ENCODE measurements around the gene PDE4D.

The PDE4D gene

DNA sequence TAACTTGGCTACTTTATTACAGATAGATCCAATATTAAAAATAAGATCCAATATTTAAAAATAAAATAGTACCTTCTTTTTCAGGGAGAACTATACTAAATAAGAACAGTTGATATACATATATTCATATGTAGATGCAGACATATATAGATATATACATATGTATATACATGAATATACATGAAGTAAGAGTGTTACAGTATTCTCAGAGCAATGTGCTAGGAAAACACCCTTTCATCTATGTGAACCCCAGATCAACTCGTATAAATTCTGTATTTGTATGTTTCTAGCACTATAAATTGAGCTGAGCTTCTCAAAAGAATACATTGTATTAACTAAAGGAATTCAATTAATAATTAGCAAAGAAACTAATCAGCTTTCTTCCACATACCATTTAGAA lies 287.6 kb downstream of the PDE4D start:
- Histone ChIP-seq H3K9me3 (replicated peaks; ENCODE audit: insufficient read depth, low read length) (no peaks in the 10 kb centered on the region), H3K4me2 (ENCODE audit: low read depth, low read length) (no peak overlapping the region), H3K9ac (ENCODE audit: low read length) (no peak overlapping the region), H3K9me2 (replicated peaks; ENCODE audit: insufficient read depth, low read length) (no peaks in the 10 kb centered on the region), H3F3A (ENCODE audit: insufficient read depth, low read length) (no peaks in the 10 kb centered on the region), H3K27ac (ENCODE audit: low read length) (no peak overlapping the region), H2AFZ (ENCODE audit: low read length) (no peak overlapping the region), H3K27me3 (replicated peaks; ENCODE audit: insufficient read depth, low read length) (no peaks in the 10 kb centered on the region), H3K4me1 (ENCODE audit: low read length) (no peaks in the 10 kb centered on the region), H3K36me3 (replicated peaks; ENCODE audit: insufficient read depth, low read length) (no peaks in the 10 kb centered on the region), H4K20me1 (ENCODE audit: insufficient read depth, low read length) (no peaks in the 10 kb centered on the region), H3K79me2 (ENCODE audit: low read length) (no peaks in the 10 kb centered on the region), H3K4me3 (ENCODE audit: low read length) (no peak overlapping the region)
- TF ChIP-seq EZH2 (optimal IDR thresholded peaks at IDR 0.05; ENCODE audit: low read depth, low read length): no peak
- TF ChIP-seq, protein P1, sequence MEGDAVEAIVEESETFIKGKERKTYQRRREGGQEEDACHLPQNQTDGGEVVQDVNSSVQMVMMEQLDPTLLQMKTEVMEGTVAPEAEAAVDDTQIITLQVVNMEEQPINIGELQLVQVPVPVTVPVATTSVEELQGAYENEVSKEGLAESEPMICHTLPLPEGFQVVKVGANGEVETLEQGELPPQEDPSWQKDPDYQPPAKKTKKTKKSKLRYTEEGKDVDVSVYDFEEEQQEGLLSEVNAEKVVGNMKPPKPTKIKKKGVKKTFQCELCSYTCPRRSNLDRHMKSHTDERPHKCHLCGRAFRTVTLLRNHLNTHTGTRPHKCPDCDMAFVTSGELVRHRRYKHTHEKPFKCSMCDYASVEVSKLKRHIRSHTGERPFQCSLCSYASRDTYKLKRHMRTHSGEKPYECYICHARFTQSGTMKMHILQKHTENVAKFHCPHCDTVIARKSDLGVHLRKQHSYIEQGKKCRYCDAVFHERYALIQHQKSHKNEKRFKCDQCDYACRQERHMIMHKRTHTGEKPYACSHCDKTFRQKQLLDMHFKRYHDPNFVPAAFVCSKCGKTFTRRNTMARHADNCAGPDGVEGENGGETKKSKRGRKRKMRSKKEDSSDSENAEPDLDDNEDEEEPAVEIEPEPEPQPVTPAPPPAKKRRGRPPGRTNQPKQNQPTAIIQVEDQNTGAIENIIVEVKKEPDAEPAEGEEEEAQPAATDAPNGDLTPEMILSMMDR (IDR thresholded peaks at IDR 0.05; ENCODE audit: low read length): no peak
- TF ChIP-seq EZH2phosphoT487 (IDR thresholded peaks at IDR 0.05; ENCODE audit: low read length): no peak
- no peak for DNase-seq

DNA sequence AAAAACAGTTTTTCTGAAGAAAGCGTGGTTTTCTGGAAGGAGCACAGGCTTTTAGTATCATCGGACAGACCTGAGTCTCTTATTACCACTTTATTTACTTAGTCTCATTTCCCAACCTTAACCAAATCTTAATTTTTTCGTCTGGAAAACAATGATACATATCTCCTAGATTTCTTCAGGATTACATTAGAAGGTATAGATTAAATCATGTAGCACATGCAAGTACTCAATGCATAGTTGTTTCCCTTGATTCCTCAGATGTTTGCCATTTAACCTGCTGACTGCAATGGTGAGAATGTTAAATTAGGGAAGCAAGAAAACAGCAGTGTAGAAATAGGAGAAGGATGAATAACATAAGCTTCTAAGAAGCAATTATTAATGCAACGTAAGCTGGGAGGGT lies 289.4 kb downstream of the PDE4D start:
- no peaks in the 10 kb centered on the region for H3K79me2 ChIP-seq (ENCODE audit: low read length)
- no peaks in the 10 kb centered on the region for H4K20me1 ChIP-seq (ENCODE audit: insufficient read depth, low read length)
- H3K9ac ChIP-seq (ENCODE audit: low read length): no peak overlapping the region
- TF ChIP-seq EZH2phosphoT487 (IDR thresholded peaks at IDR 0.05; ENCODE audit: low read length) (no peak), EZH2 (optimal IDR thresholded peaks at IDR 0.05; ENCODE audit: low read depth, low read length) (no peak)
- TF ChIP-seq, protein P1 (IDR thresholded peaks at IDR 0.05; ENCODE audit: low read length): no peak
- no peak overlapping the region for H3K27ac ChIP-seq (ENCODE audit: low read length)
- no peak overlapping the region for H3K4me2 ChIP-seq (ENCODE audit: low read depth, low read length)
- no peaks in the 10 kb centered on the region for H3K36me3 ChIP-seq (replicated peaks; ENCODE audit: insufficient read depth, low read length)
- no peaks in the 10 kb centered on the region for H3F3A ChIP-seq (ENCODE audit: insufficient read depth, low read length)
- H2AFZ ChIP-seq (ENCODE audit: low read length): no peak overlapping the region
- H3K9me3 ChIP-seq (replicated peaks; ENCODE audit: insufficient read depth, low read length): no peaks in the 10 kb centered on the region
- H3K4me3 ChIP-seq (ENCODE audit: low read length): no peak overlapping the region
- no peaks in the 10 kb centered on the region for H3K27me3 ChIP-seq (replicated peaks; ENCODE audit: insufficient read depth, low read length)
- H3K9me2 ChIP-seq (replicated peaks; ENCODE audit: insufficient read depth, low read length): no peaks in the 10 kb centered on the region
- no peaks in the 10 kb centered on the region for H3K4me1 ChIP-seq (ENCODE audit: low read length)
- no peak for DNase-seq

DNA sequence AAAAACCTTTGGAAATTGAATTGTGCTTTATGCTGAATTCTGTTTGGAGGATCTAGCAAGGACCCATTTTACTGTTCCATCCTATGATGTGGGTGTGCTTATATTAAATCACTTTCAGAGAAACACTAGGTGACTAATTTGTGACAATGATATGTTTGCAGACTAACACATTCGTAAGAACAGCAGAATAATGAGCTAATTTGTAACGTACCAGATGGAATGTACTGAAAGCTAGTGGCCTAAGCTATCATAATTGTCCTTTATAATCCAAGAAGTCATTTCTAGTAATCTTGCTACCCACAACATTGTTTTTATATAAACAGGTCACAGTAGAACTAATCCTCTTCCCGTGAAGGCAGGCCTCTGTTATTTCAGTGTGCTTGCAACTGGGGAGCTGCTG lies 292.5 kb downstream of the PDE4D start:
- H3K27ac ChIP-seq (ENCODE audit: low read length): no peak overlapping the region

More for the DNA sequence above, 292.5 kb downstream of the PDE4D start:
- Histone ChIP-seq H3K4me3 (ENCODE audit: low read length) (no peak overlapping the region), H3F3A (ENCODE audit: insufficient read depth, low read length) (peaks cover 12% of the 10 kb centered on the region), H3K79me2 (ENCODE audit: low read length) (no peaks in the 10 kb centered on the region), H3K27me3 (replicated peaks; ENCODE audit: insufficient read depth, low read length) (no peaks in the 10 kb centered on the region), H3K9ac (ENCODE audit: low read length) (no peak overlapping the region), H3K4me1 (ENCODE audit: low read length) (peaks cover 17% of the 10 kb centered on the region), H3K36me3 (replicated peaks; ENCODE audit: insufficient read depth, low read length) (no peaks in the 10 kb centered on the region), H2AFZ (ENCODE audit: low read length) (no peak overlapping the region), H3K4me2 (ENCODE audit: low read depth, low read length) (no peak overlapping the region), H3K9me3 (replicated peaks; ENCODE audit: insufficient read depth, low read length) (no peaks in the 10 kb centered on the region), H4K20me1 (ENCODE audit: insufficient read depth, low read length) (no peaks in the 10 kb centered on the region), H3K9me2 (replicated peaks; ENCODE audit: insufficient read depth, low read length) (no peaks in the 10 kb centered on the region)
- no peak for DNase-seq
- TF ChIP-seq, protein P1 (IDR thresholded peaks at IDR 0.05; ENCODE audit: low read length): no peak
- TF ChIP-seq EZH2phosphoT487 (IDR thresholded peaks at IDR 0.05; ENCODE audit: low read length) (no peak), EZH2 (optimal IDR thresholded peaks at IDR 0.05; ENCODE audit: low read depth, low read length) (no peak)

Data from MM.1S (cell line).